ENCODE measurements around the gene SPOP.

DNA sequence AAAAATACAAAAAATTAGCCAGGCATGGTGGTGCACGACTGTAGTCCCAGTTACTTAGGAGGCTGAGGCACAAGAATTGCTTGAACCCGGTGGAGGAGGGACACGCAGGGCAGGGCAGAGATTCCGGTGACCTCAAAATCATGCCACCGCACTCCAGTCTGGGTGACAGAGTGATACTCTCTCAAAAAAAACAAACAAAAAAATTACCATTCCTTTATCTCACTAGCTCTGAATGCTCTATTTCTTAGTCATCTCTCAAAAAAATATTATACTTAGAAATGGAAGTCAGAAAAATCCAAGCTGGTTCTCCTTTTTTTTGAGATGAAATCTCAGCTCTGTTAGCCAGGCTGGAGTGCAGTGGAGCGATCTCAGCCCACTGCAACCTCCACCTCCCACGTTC is 40.8 kb downstream of the SPOP start:
- TF ChIP-seq TAF1 (IDR thresholded peaks at IDR 0.05; ENCODE audit: borderline replicate concordance, insufficient read depth, low read length): no peak
- TF ChIP-seq POLR2AphosphoS5 (IDR thresholded peaks at IDR 0.05; ENCODE audit: low read depth, low read length): no peak
